KG1 (cell line): Measurements from ENCODE around the gene DYSF.

Experiments used
- DNase-seq: peaks from one replicate; lab custom pipeline; 2025; lab: John Stamatoyannopoulos, UW

DYSF gene

GRCh38 chr2:71575966-71576365 lies 122.6 kb downstream of the DYSF start:
- no peak for DNase-seq

DNA sequence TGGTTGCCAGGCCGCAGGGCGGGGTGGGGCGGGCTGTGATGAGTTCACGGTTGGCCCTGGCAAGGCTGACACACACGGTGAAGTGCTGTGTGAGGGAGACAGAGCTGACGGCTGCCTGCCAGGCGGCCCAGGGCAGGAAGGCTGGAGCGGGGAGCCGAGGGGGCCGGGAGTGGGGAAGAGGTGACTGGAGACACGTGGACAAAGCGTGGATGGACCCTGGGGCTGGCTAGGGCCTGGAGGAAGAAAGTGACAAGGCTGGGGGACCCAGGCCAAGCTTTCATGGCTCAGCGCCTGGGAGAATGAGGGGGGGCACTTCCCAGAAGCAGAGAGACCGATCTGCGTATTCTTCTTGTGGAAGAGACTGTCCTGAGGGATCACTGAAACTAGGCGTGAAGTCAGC lies 123.2 kb downstream of the DYSF start:
- DNase-seq, result no peak

GRCh38 chr2:71577209-71577608 lies 123.8 kb downstream of the DYSF start:
- no peak for DNase-seq

GRCh38 chr2:71578767-71579342 lies 125.5 kb downstream of the DYSF start:
- no peak for DNase-seq

DNA sequence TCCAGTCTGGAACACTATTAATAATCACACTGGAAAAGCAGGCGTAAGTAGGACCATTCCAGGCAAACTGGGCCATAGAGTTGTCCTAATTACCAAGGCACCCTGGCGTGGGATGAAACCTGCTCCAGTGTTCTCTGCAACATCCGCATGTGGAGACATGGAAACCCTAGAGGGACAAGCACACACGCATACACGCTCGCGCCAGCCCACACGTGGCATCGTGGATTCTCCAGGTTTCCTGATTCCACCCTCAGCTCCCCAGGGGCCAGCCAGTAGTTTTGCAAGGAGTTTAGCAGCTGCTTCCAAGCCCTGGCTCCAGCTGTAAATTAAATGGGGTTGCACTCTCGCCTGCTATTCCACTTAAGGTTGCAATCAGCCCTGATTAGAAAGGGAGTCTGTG lies 127.7 kb downstream of the DYSF start:
- DNase-seq, result no peak

DNA sequence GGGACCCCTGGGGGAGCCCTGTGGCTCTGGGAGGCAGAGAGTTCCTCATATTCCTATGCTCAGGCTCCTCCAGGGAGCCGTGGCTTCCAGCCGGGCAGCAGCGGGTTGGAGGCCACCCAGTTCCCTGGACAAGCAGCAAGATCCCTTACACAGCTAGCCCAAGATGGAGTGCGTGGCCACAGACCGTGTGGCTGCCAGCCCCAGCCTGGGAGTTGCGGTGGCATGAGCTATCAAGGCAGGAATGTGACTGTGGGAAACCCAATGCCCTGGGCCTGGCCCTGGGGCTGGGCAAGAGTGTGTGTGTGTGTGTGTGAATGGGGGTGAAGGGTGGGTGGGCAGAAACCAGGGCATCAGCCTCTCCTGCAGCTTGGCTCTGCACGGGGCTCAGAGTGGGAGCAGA lies 130.5 kb downstream of the DYSF start:
- no peak for DNase-seq

DNA sequence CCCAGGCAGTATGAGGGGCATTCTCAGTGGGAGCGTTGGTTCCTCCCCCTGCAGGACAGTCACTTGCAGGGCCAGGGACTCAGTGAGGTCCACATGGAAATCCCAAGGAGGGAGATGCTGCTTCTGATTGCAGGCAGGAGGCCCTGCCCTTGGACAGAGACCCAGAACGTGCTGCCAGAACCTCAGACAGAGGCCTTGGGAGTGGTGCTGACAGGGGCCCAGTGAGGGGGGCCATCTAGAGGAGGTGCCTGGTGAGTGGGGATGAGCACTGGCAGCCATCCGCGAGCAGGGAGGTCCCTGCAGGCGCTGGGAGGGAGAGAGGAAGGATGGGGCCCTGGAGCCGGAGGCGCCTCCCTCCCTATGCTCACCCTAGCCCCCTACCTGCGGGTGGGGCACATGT lies 133.1 kb downstream of the DYSF start:
- DNase-seq, result no peak

DNA sequence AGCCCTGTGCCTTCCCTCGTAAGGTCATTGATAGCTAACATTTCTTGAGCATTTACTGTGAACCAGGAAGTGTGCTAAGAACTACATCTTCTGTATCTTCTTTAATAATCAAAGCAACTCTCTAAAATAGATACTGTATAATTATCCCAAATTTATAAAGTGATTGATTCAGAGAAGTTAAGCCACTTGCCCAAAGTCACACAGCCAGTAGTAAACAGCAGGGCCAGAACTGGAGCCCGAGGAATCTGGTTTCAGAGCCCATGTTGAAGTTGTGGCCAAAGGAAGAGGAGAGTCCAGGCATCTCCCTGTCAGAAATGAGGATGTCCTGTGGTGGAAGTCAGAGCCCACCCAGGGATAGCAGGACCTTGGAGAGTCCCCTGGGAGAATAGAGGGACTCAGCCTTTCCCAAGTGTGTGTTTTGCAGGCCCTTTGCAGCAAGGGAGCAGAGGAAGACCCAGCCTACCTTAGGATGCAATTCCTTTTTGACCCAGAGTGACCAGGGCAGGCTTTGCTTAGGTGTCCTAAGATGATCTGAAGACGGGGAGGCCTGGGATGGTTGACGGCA lies 134.2 kb downstream of the DYSF start:
- no peak for DNase-seq

DNA sequence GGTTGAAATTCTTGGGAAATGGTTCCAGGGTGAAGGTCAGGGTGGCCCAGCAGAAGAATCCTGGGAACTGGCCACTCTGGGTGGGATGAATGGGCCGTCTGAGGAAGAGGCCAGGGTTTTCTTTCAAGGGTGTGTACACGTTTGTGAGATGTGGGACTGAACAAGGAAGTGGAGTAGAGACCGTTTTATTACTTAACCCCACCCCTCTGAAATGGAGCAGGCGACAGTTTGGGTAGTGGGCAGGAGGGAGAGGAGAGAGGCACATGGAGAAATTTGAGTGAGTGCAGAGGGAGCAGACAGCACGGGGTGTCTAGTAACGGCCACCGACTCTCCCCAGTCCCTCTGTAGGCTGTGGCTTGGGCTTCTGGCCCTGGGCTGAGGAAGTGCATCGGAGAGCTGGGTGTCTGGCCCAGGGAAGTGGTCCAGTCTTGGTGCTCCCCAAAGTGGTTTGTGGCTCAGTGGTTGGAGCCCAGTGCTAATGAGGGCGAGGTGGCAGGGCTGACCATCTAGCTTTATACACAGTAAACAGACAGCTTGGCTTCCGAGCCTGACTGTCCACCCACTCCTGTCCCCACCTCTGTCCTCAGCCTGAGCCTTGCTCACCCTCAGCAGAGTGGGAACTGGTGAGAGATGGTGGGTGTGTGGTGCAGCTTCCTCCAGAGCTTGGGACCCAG lies 135.3 kb downstream of the DYSF start:
- no peak for DNase-seq

GRCh38 chr2:71589763-71590162 lies 136.4 kb downstream of the DYSF start:
- no peak for DNase-seq

- DNase-seq, result no peak
These were observed 137.7 kb downstream of the DYSF start for GRCh38 chr2:71591044-71591443.

DNA sequence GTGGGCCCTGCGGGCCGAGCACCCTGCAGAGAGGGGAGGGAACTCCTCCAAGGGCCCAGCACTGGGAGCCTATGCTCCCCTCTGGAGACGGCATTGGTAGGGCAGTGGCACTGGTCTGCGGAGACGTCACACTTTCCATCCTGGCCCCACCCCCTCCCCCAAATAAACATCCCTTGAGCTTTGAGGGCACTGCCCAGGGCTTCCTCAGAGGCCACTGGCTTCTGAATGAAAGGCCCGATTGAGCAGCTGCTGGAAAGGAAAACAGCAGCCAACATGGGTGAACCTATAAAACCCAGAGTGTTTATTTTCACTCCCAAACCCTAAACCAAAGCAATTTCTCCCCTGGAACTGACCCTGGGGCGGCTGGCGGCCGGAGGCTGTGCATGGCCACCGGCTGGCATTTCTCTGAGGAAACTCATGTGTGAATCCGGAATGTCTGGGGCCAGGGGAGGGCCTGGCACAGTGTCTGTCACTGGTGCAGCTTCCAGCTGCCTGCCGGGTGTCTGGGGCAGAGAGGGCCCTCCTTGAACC lies 138.9 kb downstream of the DYSF start:
- no peak for DNase-seq

DNA sequence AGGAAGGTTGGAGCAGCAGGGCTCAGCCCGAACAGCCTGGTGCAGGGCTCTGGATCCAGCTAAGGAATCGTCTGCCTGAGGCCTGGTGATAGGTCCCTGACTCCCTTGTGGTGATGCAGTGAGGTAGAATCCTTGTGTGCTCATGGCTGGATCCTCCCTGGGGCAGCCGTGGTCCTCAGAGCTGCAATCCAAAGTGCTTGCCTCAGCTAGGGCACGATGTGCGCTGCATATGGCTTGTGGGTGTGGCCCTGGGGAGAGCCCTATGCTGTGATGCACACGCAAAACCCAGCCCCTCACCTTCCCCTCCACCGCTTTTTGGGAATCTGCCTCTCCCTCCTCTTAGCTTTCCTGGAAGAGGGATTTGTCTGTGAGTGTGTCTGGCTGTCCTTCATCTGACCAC lies 142.2 kb downstream of the DYSF start:
- DNase-seq, result no peak

- DNase-seq, result no peak
These were observed 142.7 kb downstream of the DYSF start for GRCh38 chr2:71596011-71596410.

- no peak for DNase-seq
These were observed 144.4 kb downstream of the DYSF start for GRCh38 chr2:71597756-71598155.

GRCh38 chr2:71598526-71598925 lies 145.2 kb downstream of the DYSF start:
- DNase-seq, result no peak

DNA sequence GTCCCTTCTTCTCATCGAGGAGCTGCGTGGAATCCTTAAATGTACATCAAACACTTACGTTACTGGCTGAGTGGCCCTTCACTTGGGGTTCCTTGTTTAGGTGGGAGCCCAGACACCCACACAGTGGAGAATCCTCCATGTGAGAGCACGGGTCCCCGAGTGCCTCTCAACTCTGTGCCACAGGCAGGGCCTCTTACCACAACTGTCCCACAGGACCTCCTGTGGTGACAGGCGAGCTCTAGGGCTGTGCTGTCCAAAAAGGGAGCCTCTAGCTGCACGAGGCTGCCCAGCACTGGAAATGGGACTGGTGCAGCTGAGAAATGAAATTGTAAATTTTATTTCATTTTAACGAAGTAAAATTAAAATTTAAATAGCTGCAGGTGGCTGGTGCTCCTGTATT lies 145.7 kb downstream of the DYSF start:
- DNase-seq, result no peak

DNA sequence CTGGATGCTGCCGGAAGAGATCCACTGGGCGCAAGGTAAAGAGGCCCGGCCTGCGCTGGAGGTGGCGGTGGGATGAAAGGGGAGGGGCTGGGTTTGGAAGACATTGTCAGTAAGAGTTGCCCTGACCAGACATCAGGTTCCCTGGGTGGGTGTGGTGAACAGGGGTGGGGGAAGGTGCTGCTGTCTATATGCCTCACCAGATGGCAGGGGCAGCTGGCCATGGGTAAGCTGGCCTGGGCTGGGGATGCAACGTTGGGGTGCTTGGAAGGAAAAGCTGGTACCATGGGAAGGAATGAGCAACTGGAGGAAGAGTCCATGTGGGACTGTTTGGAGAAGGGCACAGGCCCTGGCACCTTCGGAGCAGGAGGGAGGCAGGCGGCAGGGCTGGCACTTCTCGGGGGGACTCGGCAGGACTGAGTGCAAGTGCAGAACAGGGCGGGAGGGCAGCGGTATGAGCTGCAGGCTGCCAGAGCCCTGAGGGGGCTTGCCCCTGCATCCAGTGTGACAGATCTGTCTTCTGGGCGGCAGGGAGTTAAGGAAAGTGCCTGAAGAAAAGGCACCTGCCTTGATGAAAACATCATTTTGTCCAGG lies 146.4 kb downstream of the DYSF start:
- DNase-seq, result no peak

- DNase-seq, result no peak
These were observed 147.2 kb downstream of the DYSF start for GRCh38 chr2:71600555-71600954.

- no peak for DNase-seq
These were observed 148.1 kb downstream of the DYSF start for GRCh38 chr2:71601136-71602114.

GRCh38 chr2:71602115-71602495 lies 148.7 kb downstream of the DYSF start:
- no peak for DNase-seq

DNA sequence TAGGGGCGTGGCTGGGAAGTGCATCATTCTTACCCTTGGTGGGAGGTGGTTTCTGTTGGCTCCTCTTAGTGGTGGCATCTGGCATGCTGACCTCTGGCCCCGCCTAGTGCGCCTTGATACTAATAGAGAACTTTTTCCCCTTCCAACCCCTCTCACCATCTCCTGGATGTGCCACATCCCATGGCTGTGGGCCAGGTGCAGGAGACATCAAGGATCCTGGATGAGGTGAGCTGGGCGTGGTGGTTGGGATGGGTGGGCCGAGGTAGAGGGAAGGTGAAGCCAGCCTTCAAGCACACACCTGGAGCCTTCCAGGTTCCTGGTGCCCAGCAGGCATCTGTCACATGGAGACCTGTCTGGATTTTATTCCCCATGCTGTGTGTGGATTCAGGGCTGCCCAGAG lies 149.2 kb downstream of the DYSF start:
- DNase-seq, result no peak
